Activated effector memory CD4-positive, alpha-beta T cell treated with anti-CD3 and anti-CD28 coated beads, Interleukin-2, amount 50 U/mL, for 16 hours (primary cell): ENCODE results near the gene CLCN1.
A peak's percentile ranks its signal among the peaks of the same experiment; 100 is the strongest.
"Not testable (repeated sequence)": the region's sequence is repeated elsewhere in the genome, so short reads cannot be mapped to it uniquely, and the experiment has no call there.

Experiments
- DNase-seq: peaks from one replicate; pipeline ENCODE4 v3.0.0-alpha.2; 2020

CLCN1 gene

DNA sequence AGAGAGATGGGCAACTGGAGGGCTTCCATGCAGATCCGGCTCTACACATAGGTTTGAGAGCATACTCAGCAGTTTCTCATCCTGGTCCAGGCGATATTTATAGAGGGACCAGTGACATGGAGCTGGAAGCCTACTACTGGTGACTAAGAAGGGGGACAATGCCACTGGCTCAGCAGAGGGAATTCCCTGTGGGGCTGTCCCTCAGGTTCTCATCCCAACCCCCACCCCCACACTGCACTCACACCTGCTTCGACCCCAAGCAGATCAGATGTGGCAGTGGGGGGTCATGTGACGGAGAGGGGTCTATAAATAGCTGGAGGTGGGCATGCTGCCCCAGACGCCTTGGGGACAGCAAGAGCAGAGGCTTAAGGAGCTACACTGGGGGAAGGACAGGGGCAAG is at the start of gene CLCN1:
TSS of gene CLCN1 (plus strand) at position 336 of the 400 bp plus-strand sequence. CDS start 102 bp downstream, outside the sequence.
- no peak for DNase-seq

DNA sequence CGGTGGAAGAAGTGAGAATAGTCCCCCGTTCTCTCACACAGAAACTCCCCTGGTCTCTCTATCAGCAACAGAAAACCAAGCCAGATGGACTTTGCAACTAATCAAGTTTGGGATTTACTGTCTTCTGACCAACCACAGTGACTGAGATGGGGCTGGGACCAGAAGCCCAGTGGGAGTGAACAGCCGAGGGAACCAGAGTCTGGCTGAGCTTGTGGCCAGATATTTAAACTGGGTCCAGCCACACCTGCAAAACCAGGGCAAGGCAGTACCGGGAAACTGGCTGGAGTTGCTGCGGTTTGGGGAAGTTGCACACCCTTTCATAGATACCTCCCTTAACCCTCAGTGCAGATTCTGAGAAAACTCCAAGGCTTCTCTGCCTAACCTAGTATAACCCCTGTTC is 46.7 kb upstream of the CLCN1 start:
- no peak for DNase-seq

DNA sequence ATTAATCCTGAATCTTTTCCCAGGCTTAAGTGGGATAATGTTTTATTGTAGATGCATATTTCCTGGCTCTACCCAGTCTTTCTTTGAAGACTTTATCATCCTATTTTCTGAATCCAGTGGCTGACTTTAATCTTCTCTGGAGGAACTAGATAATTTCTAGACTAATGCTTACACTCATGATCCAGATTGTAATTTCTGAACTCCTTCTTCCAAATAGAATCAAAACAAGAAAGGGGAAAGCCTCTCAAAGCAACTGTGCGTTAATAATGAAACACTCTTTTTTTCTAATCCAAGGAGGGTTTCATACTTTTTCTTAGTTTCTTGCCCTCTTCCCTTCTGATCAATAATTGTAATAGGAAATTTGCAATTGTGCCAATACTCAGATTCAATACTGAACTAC is 44.7 kb upstream of the CLCN1 start:
- DNase-seq = no peak

DNA sequence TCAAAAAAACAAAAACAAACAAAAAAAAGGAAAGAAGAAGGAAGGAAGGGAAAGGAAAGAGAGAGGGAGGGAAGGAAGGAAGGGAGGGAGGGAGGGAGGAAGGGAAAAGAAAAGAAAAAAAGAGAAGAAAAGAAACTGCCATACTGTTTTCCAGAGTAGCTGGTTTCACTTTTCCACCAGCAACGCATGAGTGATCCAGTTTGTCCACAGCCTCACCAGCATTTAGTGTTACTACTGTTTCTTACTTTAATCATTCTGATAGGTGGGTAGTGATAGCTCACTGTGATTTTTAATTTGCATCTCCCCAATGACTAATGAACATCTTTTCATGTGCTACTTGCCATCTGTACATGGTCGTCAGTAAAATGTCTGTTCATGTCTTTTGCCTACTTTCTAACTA is 43.0 kb upstream of the CLCN1 start:
- DNase-seq = no peak

DNA sequence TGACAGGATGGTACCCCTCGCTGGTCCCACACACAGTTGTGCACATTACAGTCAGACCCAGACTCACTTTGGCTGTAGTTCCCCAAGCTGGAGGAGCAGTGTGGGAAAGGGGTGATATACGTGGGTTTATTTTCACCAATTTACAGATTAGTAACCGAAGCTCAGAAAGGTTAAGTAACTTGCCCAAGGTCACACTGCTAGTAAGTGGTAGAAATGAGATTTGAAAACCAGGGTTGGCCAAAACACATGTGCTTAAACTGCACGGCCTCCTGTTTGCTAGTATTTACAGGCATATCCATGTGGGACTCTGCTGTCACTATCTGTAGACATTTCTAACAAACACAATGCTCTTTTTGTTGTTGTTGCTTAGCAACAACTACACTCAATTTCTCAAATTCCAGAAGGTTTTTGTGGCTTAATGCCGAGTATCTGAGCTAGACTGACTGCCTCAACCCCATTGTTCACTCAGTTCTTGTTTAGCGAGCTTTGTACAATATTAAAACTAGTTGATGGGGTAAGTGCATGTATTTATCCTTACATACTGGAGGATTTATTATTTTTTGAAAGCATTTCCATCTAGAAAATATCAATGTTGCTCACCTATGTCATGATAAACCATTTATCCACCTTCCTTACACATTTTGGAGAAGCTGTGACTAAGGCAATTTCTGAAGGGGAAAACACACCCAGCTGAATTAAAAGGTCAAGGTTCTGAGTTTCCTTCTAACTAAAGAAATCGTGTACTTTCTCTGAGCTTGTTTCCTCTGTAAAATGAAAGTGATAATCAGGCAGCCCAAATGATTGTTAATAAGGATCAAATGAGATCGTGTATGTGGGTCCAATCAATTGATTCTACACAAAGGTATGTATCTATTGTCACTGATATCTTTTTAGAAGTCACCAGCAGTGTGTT is 36.5 kb upstream of the CLCN1 start:
- DNase-seq = no peak

DNA sequence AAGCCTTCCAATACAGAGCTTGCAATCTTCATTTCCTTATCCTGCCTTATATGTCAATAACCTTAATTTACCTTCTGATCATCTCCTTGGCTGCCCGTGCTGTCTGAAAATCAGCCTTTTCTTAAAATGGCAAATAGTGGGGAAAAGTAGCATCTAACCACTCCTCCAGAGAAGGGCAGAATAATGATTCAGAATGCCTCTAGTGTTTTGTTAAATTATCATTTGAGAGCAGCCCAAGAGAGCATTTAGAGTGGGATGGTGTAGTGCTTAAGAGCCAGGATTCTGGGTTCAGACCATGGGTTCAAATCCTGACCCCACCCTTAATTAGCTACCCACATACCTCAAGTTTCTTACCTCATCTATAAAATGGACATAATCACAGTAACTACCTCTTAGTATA is 35.8 kb upstream of the CLCN1 start:
- DNase-seq = no peak

DNA sequence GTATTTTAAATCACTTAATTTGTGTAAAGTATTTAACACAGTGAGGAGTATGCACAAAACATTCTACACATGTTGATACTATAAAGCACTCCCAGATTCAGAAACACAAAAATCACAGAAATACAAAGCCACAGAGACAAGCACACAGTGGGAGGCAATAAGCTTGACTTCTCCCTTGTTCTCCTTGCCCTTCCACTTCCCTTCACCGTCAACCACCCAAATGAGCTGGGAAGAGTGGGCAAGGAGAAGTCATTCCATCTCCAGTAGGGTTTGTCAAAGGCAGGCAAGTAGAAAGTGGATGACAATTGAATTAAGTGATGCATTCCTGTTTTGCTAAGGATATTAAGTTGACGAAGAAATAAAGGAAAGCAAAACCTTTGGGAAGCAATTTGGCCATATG is 35.3 kb upstream of the CLCN1 start:
- DNase-seq = no peak

DNA sequence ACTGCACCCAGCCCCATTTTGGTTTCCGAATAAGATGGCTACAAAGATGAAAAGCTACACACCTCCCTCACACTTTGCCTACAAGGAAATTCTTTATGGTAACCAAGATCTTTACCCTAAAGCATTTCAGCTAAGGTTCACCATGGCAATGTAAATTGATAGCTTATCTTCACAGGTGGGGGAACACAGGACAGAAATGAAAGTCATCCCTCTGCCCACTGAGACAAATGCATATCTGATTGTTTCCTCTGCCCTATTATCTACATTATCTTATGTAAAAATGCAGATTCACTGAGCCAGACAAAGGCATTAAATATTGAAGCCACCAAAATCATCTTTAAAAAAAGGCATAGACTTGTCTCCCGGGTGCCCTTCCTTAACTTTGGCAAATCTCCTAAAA is 34.4 kb upstream of the CLCN1 start:
- DNase-seq = no peak

DNA sequence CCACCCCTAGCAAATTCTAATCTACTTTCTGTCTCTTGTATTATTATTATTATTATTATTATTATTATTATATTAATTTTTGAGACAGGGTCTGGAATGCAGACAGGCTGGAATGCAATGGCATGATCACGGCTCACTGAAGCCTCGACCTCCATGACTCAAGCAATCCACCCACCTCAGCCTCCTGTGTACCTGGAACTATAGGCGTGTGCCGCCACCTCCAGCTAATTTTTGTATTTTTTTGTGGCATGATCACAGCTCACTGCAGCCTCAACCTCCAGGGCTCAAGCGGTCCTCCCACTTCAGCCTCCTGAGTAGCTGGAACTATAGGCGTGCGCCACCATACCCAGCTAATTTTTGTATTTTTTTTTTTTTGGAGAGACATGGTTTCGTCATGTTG is 33.8 kb upstream of the CLCN1 start:
- no peak for DNase-seq

DNA sequence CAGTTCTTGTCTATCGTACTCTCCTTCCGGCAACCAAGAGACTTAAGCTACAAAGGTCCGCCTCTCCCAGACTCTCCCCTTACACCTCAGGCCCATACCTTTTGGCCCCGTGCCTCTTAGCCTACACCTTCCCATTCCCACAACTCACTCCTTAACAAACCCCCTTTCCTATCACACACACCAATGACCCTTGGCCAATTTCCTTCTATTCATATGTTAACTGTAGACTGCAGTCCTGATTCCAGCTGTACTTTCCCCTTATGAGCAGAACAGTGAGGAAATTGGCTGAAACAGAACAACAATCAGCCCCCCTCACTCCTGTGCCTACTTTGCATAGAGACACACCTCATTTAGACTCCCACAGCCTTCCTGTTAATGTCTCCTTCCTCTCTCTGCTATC is 32.5 kb upstream of the CLCN1 start:
- no peak for DNase-seq

DNA sequence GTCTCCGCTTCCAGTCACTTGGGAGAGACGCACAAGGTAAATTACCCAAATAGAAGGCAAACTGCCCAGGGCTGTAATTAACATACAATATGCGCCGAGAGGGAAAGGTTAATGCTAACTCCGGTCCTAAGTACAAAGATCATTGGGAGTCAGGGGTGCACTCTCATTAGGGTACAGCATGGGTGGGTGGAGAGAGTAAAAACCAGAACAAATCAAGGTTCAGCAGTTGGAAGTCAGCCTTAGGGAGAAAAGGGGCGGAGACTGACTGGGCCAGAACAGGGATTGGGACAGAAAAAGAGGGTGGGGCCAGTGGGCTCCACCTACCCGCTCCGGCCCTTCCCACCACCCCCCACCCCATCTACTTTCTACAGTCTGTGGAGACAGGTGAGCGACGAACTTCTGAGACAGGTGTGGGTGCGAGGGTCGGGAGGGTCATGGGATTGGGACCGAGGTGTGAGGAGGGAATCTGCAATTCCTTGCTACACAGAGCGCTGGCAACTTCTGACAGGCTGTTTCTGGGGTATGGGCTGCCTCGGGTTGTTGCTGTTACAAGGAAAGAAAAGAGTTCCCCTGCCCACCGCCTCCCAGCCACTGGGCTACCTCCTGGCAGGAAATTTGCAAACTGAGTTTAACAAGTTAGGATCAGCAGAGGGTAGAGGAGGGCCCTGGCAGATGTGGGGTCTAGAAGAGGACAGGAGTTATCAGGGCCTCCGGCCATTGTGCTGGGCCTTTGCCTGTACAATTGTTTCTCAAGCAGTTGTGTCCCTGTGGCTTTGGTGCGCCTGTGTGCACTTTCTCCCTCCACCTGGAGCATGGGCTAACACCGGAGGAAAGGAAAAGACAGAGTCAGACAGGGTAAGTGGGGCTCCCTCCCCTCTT is 31.1 kb upstream of the CLCN1 start, which contains the start of gene TMEM139:
TSS of gene TMEM139 (plus strand) at position 368 of the 879 bp plus-strand sequence. CDS start 1,000 bp downstream, outside the sequence.
- DNase-seq = no peak

DNA sequence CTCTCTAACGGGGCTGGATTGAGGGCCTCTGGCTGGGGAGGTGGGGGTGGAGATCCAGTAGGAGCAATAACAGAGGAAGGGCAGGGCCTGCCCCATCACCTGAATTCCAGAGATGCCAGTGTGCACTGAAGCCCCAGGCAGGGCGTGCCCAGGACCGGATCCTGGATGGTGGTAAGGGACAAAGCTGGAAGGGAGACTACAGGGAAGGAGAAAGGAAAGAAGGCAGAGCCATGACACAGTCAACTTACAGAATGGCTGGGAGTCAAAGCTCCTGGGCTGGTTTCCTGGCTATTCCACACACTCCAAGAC is 30.5 kb upstream of the CLCN1 start:
- no peak for DNase-seq

DNA sequence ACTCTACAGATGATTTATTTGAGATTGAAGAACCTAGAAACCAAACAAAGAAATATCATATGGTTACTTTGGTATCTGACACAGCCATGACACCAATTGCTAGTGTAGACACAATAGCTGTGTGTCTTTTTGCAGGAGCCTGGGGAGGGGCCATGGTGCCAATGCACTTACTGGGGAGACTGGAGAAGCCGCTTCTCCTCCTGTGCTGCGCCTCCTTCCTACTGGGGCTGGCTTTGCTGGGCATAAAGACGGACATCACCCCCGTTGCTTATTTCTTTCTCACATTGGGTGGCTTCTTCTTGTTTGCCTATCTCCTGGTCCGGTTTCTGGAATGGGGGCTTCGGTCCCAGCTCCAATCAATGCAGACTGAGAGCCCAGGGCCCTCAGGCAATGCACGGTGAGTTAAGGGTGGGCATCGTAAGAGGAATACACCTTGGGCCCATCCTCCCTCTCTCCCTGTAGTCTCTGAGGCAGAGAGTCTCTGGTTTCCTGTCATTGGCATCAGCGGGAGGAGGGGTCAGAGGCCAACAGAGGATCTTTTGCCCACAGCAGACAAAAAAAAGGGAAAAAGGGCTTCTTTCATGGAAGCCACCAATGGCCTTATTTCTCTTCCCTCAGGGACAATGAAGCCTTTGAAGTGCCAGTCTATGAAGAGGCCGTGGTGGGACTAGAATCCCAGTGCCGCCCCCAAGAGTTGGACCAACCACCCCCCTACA is 29.9 kb upstream of the CLCN1 start:
- no peak for DNase-seq

DNA sequence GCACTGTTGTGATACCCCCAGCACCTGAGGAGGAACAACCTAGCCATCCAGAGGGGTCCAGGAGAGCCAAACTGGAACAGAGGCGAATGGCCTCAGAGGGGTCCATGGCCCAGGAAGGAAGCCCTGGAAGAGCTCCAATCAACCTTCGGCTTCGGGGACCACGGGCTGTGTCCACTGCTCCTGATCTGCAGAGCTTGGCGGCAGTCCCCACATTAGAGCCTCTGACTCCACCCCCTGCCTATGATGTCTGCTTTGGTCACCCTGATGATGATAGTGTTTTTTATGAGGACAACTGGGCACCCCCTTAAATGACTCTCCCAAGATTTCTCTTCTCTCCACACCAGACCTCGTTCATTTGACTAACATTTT is 29.4 kb upstream of the CLCN1 start:
- no peak for DNase-seq

DNA sequence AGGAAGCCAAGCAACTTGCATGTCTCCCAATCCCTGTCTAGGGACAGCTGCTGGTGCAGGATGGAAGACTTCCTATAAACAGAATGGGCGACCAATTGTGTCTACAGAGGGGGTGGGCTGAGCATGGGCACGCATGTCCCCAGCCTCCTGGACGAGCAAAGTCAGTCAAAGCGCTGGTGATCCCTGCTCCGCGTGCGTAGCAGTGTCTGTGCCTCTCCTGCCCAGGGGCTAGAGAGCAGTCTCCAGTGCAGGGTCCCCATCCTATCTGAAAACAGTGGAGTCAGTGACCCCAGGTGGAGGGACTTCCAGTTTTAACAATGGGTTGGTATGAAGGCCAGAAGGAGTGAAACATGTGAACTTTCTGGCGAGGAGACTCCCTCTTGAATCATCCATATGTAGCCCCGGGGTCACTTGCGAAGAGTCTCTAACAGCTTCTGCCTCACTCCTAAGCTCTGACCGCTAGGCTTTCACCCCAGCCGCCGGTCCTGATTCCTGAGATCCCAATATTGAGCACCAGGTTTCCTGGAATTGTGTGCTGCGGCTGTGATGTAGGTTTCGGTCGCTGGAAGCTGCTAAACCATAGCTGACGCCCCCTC is 28.5 kb upstream of the CLCN1 start:
- DNase-seq = no peak

DNA sequence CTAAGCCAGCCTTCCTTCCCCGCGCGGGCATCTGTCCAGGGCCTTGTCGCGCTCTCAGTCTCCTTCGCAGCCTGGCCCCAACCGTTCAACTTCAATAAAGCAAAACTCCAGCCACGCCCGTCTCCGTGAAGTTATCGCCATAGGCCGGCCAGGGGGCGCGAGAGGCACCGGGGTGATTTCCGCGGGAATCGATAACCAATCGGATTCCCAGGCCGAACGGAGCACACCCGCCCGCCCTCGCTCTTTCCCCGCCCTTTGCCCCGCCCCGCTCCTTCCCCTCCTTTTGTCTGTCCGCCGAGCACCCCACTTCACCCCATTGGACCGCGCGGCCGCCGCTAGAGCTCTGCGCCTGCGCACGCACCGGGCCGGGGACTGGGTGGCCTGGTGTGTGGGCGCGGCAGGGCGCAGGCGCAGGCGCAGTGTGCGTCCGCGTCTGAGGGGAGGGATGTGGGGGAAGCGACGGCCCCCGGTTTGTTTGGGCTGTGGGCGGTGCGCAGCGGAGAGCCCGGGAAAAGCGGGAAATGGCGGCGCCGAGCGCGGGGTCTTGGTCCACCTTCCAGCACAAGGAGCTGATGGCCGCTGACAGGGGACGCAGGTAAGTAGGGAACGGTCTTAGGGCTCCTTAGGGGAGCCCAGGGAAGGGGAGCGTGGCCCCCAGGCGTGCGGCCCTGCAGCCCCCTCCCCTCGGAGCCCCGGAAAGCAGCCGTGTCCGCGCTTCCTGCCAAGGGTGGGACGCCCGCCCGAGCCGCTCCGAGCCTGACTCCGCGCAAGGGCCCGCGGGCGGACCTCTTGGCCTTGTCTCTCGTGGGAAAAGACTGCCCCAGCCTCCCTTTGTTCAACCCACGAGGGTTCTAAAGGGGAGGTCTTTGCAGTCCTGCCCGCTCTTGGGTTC is 27.7 kb upstream of the CLCN1 start, which contains the start of gene CASP2:
TSS of gene CASP2 (plus strand) at position 417 of the 892 bp plus-strand sequence. CDS start at position 522, 105 bp downstream.
- DNase-seq = peak; percentile 99

DNA sequence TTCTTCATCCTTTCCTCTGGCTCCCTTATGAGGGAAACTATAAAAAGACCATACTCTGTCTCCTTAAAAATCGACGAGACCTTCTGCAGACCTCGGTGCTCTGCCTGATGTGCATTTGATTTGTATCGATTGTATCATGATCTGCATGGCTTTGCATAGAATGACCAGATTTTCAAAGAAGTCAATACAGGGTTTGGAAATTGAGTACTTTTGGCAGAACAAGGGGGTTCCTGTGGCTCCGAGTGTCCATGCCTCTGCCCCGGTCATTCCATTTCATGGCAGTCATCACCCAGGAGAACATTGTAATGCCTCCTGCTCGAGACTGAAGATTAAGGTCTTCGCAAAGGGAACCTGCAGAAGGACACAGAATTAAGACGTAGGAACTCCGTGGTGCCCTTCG is 27.1 kb upstream of the CLCN1 start:
- DNase-seq = no peak

DNA sequence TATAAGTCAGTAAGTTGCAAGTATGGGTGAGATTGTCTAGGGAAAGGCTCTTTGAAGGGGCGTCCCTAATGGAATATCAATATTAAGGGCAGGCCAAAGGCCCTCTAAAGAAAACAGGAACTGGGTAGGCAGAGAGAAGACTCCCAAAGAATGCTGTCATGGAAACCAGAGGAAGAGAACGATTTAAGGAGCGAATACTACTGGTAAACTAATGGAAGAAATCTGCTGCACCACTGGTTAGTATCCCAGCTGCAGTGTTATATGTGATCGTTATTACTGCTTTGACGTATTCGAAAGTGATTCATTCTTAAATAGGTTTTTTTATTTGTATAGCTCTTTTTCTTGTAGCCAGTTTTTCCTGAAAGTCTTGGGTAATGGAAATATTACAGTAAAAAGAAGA is 26.5 kb upstream of the CLCN1 start:
- DNase-seq = no peak

DNA sequence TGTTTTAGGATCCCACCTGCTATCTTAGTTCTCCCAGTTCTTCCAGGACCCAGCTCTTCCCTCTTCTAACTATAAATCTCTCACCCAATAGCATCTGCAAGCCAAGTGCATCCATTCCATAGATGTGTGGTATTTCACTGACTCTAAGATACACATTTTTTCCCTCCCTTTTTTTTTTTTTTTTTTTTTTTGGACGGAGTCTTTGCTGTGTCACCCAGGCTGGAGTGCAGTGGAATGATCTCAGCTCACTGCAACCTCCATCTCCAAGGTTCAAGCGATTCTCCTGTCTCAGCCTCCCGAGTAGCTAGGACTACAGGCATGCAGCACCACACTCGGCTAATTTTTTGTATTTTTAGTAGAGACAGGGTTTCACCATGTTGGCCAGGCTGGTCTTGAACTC is 26.0 kb upstream of the CLCN1 start:
- DNase-seq = not testable (repeated sequence)

DNA sequence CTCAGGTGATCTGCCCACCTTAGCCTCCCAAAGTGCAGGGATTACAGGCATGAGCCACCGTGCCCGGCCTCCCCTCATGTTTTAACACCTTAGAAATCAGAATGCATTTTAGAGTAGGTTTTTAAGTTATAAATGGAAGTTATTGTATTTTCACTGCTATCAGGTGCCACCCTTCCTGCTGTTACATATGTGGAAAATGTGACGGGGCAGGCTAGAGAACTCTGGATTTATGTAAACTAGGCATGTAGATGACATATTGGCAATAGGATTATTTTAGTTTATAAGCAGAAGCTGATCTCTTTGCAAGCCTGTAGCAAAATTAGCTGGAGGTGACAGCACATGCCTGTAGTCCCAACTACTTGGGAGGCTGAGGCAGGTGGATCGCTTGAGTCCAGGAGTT is 25.6 kb upstream of the CLCN1 start:
- DNase-seq = no peak

DNA sequence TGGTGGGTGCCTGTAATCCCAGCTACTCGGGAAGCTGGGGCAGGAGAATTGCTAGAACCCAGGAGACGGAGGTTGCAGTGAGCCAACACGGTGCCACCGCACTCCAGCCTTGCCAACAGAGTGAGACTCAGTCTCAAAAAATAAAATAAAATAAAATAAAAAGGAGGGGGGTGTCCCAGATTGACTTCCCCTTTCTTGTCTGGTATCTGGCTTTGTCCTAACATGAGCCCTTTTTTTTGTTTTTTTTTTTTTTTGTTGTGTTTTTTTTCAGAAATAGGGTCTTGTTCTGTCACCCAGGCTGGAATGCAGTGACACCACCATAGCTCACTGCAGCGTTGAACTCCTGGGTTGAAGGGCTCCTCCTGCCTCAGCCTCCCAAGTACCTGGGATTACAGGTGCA is 23.0 kb upstream of the CLCN1 start:
- no peak for DNase-seq

DNA sequence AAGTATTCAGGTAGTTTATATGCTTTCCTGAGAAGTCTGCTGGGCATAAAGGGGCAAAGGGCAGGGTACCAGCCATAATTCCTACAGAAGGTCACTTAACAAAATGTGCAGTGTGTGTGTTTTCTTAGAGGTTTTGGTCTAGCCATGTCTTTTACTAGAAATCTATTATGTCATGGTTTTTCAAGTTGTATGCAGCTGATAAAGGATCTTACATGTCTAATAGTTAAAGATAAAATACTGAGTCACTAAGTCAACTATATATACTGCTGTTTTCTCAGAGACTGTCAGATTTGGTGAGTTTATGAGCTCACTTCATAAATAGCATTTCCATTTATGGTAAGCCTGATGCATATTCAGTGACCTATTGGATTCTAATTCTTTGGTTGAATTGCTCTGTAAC is 20.0 kb upstream of the CLCN1 start:
- no peak for DNase-seq
